Astrocyte of the cerebellum (primary cell): Measurements from ENCODE around the gene PCDH9.

Experiments used
- DNase-seq: peaks from one replicate; pipeline ENCODE4 v3.0.0-alpha.2; 2011; ENCODE audit warnings: low read depth
- H3K4me3 ChIP-seq: 2 replicates; pipeline ENCODE4 v1.5.1; 2011; ENCODE audit warnings: mild to moderate bottlenecking, low read depth, low read length, moderate library complexity
- CTCF ChIP-seq: IDR thresholded peaks from 2 replicates; pipeline ENCODE4 v1.5.1; 2012; ENCODE audit warnings: low read length, low read depth, moderate library complexity, mild to moderate bottlenecking; ENCODE audit errors: missing control alignments
- in situ Hi-C: cut with HindIII; loops from 2 replicates; pipeline ENCODE4 v1.10.0; 2017; ENCODE audit warnings: low sequenced_read_pairs

The PCDH9 gene

DNA sequence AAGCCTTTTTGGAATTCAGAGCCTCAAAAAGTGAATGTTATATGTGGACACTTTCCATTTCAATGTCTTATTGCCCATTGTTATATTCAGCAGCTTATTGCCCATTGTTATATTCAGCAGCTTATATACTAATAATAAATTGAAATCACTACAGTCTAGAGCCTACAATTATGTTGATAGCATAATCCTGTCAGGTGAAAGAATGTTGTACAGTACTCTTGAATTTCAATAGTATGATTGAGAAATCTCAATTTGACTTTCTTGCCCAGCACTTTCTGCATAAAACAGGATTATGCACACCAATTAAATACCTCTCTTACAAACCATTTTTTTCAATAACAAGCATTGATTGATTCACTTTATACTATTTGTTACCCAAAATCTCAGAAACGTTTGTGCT, 260.8 kb downstream of the PCDH9 start:
- no peak overlapping the region for H3K4me3 ChIP-seq
- DNase-seq, result no peak
- in situ Hi-C loops, result no loop called here
- TF ChIP-seq CTCF, result no peak

DNA sequence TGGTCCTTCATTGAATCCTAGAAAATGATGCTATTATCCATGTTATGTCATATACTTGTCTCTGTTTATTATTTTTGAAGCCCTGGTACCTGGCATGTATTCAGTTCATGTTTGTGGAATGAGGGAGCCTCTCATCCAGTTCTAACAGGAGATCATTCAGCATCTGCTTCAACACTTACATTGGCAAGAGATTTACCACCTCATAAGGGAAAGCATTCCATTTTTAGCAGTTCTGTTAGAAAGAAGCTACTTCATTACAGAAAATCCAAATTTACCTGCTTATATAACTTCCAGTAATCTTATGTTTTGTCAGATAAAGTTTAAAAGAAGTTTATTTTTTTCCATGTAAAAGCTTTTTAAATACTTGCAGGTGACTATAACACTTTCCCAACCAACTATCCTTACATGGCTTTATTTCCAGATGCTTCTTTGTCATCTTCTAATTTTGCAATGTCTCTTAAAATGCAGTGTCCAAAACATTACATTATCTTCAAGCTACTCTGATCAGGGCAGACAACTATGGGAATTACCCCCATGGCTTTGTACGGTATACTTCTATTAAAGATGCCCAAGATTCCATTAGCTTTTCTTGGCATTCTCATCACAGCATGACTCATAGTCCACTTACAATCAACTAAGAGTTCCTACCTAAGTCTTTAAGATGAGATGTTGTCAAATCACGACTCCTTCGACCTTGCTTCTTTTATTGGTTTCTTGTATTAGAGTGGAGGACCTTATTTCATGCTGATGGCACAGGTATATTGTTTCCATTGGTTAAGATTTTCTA, 262.1 kb downstream of the PCDH9 start:
- in situ Hi-C loops, result no loop called here
- no peak for DNase-seq
- no peak overlapping the region for H3K4me3 ChIP-seq
- TF ChIP-seq CTCF, result no peak

- no peak for TF ChIP-seq CTCF
- in situ Hi-C loops, result no loop called here
- DNase-seq, result no peak
- no peak overlapping the region for H3K4me3 ChIP-seq
These were observed 265.0 kb downstream of the PCDH9 start for GRCh38 chr13:66965181-66965580.

DNA sequence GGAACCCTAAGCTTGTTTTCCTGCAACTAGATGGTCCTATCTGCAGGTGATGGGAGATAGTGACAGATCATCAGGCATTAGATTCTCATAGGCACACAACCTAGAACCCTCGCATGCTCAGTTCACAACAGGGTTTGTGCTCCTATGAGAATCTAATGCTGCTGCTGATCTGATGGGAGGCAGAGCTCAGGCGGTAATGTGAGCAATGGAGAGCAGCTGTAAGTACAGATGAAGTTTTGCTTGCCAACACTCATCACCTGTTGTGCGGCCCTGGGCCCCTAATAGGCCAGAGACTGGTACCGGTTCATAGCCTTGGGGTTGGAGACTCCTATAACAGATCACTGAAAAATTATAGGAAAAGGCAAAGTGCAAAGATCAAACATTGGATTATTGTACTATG, 267.2 kb downstream of the PCDH9 start:
- TF ChIP-seq CTCF, result no peak
- H3K4me3 ChIP-seq, result no peak overlapping the region
- in situ Hi-C loops, result no loop called here
- no peak for DNase-seq

- DNase-seq, result no peak
- in situ Hi-C loops, result no loop called here
- TF ChIP-seq CTCF, result no peak
- H3K4me3 ChIP-seq, result no peak overlapping the region
These were observed 271.5 kb downstream of the PCDH9 start for GRCh38 chr13:66958611-66959010.

DNA sequence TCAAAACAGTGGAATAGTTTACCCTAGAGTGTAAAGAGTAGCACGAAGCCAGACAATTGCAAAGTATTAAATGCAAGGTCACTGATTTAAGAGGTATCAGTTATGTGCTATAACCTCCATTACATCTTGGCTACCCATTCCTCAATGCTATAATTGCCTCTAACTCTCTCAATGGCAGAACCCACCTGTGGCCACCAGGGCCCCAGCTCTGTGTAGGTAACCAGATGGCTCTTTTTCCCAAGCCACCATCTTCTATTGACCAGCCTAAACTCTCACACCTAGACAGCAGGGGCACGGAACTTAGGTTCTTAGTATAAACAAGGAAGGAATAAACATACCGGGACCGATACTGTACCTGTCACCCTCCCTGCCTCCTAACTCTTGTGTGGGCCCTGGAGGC, 277.6 kb downstream of the PCDH9 start:
- TF ChIP-seq CTCF, result no peak
- no peak overlapping the region for H3K4me3 ChIP-seq
- in situ Hi-C loops, result no loop called here
- DNase-seq, result no peak
